GM23338 (cell line): ENCODE data around the gene FTO. TPM values are rescaled to one million over a fixed set of nuclear protein-coding genes. Genes with fewer than 3 reads are reported as not detected.

Source experiments
- ATAC-seq: fragments of 200-7000 bp; cut with Tn5 transposase; 3 replicates; pipeline ENCODE4 v1.9.1; 2020
- DNase-seq: peaks from one replicate; pipeline ENCODE4 v3.0.0-alpha.2; 2015; ENCODE audit warnings: low spot score
- H2AFZ ChIP-seq: fragments of 200-600 bp; sonication (generic); 2 replicates; pipeline ENCODE4 v1.8.0; 2016; ENCODE audit warnings: antibody characterized with exemption, mild to moderate bottlenecking, moderate library complexity
- H3F3A ChIP-seq: fragments of 200-600 bp; sonication (generic); replicated peaks from 2 replicates; pipeline ENCODE4 v1.8.0; 2017; ENCODE audit warnings: antibody characterized with exemption, mixed run types, low read depth
- H3K27ac ChIP-seq: fragments of 200-600 bp; sonication (generic); 2 replicates; pipeline ENCODE4 v1.6.1; 2016; ENCODE audit warnings: low read depth
- H3K27me3 ChIP-seq: fragments of 200-600 bp; sonication (generic); 2 replicates; pipeline ENCODE4 v1.8.0; 2016; ENCODE audit warnings: mild to moderate bottlenecking, mixed run types, moderate library complexity; ENCODE audit not compliant: insufficient read depth
- H3K36me3 ChIP-seq: fragments of 200-600 bp; sonication (generic); 2 replicates; pipeline ENCODE4 v1.8.0; 2016; ENCODE audit warnings: mild to moderate bottlenecking; ENCODE audit not compliant: insufficient read depth
- H3K4me1 ChIP-seq: fragments of 200-600 bp; sonication (generic); 2 replicates; pipeline ENCODE4 v1.8.0; 2016; ENCODE audit warnings: mild to moderate bottlenecking, moderate library complexity; ENCODE audit not compliant: insufficient read depth
- H3K4me2 ChIP-seq: fragments of 200-600 bp; sonication (generic); 2 replicates; pipeline ENCODE4 v1.7.1; 2017; ENCODE audit warnings: mixed run types
- H3K4me3 ChIP-seq: fragments of 200-600 bp; sonication (generic); 2 replicates; pipeline ENCODE4 v1.6.1; 2016; ENCODE audit warnings: mixed run types
- H3K79me2 ChIP-seq: fragments of 200-600 bp; sonication (generic); replicated peaks from 2 replicates; pipeline ENCODE4 v1.8.0; 2017; ENCODE audit warnings: mild to moderate bottlenecking; ENCODE audit not compliant: insufficient read depth
- H3K9me2 ChIP-seq: fragments of 200-600 bp; sonication (generic); 2 replicates; pipeline ENCODE4 v1.8.0; 2017; ENCODE audit not compliant: insufficient read depth
- H4K20me1 ChIP-seq: fragments of 200-600 bp; sonication (generic); replicated peaks from 2 replicates; pipeline ENCODE4 v1.8.0; 2017; ENCODE audit warnings: mild to moderate bottlenecking; ENCODE audit not compliant: insufficient read depth
- H3K27ac Mint-ChIP-seq: 2 replicates; pipeline ENCODE4 v1.8.0; 2020; ENCODE audit warnings: inconsistent platforms, mild to moderate bottlenecking, moderate library complexity, mixed read lengths
- H3K27me3 Mint-ChIP-seq: 3 replicates; pipeline ENCODE4 v1.8.0; 2022; ENCODE audit warnings: low read depth, mild to moderate bottlenecking, moderate library complexity, mixed read lengths, inconsistent platforms; ENCODE audit not compliant: insufficient read depth, poor library complexity
- H3K36me3 Mint-ChIP-seq: 3 replicates; pipeline ENCODE4 v1.8.0; 2021; ENCODE audit warnings: low read depth, mild to moderate bottlenecking, inconsistent platforms, moderate library complexity, mixed read lengths
- H3K4me1 Mint-ChIP-seq: 3 replicates; pipeline ENCODE4 v1.8.0; 2020; ENCODE audit warnings: mild to moderate bottlenecking, inconsistent platforms, mixed read lengths
- H3K4me3 Mint-ChIP-seq: 3 replicates; pipeline ENCODE4 v1.8.0; 2021; ENCODE audit warnings: moderate library complexity, mild to moderate bottlenecking, inconsistent platforms, mixed read lengths
- H3K9me3 Mint-ChIP-seq: 3 replicates; pipeline ENCODE4 v1.8.0; 2020; ENCODE audit warnings: moderate library complexity, mild to moderate bottlenecking, inconsistent platforms, mixed read lengths
- CREB1 ChIP-seq: fragments of 250-450 bp; sonication (Bioruptor Pico); IDR thresholded peaks from 2 replicates; pipeline ENCODE4 v1.5.0; 2020; ENCODE audit warnings: low read depth, mild to moderate bottlenecking, moderate library complexity
- EZH2phosphoT487 ChIP-seq: fragments of 200-600 bp; sonication (generic); IDR thresholded peaks from one replicate; pipeline ENCODE4 v1.8.1; 2018; ENCODE audit warnings: antibody characterized with exemption; ENCODE audit not compliant: unreplicated experiment
- JUNB ChIP-seq: IDR thresholded peaks from one replicate; pipeline ENCODE4 v1.6.1; 2016; ENCODE audit warnings: antibody characterized with exemption; ENCODE audit not compliant: unreplicated experiment
- NANOG ChIP-seq: IDR thresholded peaks from 2 replicates; pipeline ENCODE4 v1.6.1; 2016; ENCODE audit warnings: antibody characterized with exemption, borderline replicate concordance
- POLR2AphosphoS5 ChIP-seq: IDR thresholded peaks from 2 replicates; pipeline ENCODE4 v1.6.1; 2016; ENCODE audit warnings: antibody characterized with exemption, low read depth
- STAT1 ChIP-seq: IDR thresholded peaks from one replicate; pipeline ENCODE4 v1.6.1; 2016; ENCODE audit warnings: antibody characterized with exemption; ENCODE audit not compliant: unreplicated experiment
- ZNF331 ChIP-seq: fragments of 250-450 bp; sonication (Bioruptor Pico); IDR thresholded peaks from 2 replicates; pipeline ENCODE4 v1.5.0; 2020; ENCODE audit warnings: low read depth, mild to moderate bottlenecking, moderate library complexity
- polyA plus RNA-seq: library from polyadenylated mRNA; unstranded; fragments of >200 nt; fragmentation: Nextera tagmentation; extraction: Ambion mirVana; gene quantifications from 2 replicates; pipeline ENCODE4 v1.2.1, GENCODE V29; 2016
- total RNA-seq: library from RNA; depleted of rRNA; stranded (reverse); fragments of >200 nt; shearing (Covaris generic); gene quantifications from 2 replicates; pipeline ENCODE4 v1.2.3, GENCODE V29; 2014
- TF ChIP-seq, protein P1 (sequence below): fragments of 250-450 bp; sonication (Bioruptor Pico); IDR thresholded peaks from 2 replicates; pipeline ENCODE4 v1.5.0; 2020; ENCODE audit warnings: mild to moderate bottlenecking, moderate library complexity
- TF ChIP-seq, protein P2 (sequence below), 2 experiments: fragments of 200-600 bp in 1 of 2; sonication (generic) in 1 of 2; conservative IDR thresholded peaks; 2 replicates each; pipeline versions ENCODE4 v1.5.1 to v1.6.1; 2016 to 2017; ENCODE audit warnings: antibody characterized with exemption in 2 of 2, low read depth in 2 of 2, mild to moderate bottlenecking in 2 of 2, moderate library complexity in 1 of 2
- TF ChIP-seq, protein P3 (sequence below): IDR thresholded peaks from 2 replicates; pipeline ENCODE4 v1.6.1; 2016; ENCODE audit warnings: antibody characterized with exemption

FTO gene
- total and polyA plus RNA-seq, 2 experiments from 2014 or later: 17.7 to 69.6 TPM

DNA sequence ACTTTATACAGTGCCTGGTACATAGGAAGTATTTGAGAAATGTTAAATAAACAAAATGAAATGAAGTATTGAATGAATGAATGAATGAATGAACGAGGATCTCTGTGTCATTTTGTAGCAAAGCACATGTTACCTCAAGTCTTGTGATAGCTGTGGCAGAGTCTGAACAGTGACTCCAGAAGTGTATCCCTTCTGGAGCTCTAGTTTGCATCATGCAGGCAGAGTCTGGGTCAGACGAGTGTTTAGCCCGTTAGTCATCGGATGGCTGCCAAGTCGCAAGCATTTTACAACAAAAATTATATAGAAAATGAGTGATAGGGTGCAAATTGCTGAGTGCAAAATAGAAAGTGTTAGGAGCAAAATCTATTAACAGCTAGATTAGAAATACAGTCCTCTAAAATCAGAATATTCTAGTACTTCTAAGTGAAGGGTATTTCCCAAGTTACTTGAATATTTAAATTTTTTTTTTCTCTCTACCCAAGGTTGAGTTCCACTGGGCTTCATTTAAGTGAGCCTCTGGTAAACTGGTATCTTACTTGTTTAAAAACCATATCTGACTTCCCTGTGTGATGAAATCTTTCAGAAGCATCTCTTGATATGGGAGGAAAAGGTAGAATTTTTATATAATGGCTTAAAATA is 113.3 kb downstream of the FTO start (continued):
- TF ChIP-seq, protein P1, sequence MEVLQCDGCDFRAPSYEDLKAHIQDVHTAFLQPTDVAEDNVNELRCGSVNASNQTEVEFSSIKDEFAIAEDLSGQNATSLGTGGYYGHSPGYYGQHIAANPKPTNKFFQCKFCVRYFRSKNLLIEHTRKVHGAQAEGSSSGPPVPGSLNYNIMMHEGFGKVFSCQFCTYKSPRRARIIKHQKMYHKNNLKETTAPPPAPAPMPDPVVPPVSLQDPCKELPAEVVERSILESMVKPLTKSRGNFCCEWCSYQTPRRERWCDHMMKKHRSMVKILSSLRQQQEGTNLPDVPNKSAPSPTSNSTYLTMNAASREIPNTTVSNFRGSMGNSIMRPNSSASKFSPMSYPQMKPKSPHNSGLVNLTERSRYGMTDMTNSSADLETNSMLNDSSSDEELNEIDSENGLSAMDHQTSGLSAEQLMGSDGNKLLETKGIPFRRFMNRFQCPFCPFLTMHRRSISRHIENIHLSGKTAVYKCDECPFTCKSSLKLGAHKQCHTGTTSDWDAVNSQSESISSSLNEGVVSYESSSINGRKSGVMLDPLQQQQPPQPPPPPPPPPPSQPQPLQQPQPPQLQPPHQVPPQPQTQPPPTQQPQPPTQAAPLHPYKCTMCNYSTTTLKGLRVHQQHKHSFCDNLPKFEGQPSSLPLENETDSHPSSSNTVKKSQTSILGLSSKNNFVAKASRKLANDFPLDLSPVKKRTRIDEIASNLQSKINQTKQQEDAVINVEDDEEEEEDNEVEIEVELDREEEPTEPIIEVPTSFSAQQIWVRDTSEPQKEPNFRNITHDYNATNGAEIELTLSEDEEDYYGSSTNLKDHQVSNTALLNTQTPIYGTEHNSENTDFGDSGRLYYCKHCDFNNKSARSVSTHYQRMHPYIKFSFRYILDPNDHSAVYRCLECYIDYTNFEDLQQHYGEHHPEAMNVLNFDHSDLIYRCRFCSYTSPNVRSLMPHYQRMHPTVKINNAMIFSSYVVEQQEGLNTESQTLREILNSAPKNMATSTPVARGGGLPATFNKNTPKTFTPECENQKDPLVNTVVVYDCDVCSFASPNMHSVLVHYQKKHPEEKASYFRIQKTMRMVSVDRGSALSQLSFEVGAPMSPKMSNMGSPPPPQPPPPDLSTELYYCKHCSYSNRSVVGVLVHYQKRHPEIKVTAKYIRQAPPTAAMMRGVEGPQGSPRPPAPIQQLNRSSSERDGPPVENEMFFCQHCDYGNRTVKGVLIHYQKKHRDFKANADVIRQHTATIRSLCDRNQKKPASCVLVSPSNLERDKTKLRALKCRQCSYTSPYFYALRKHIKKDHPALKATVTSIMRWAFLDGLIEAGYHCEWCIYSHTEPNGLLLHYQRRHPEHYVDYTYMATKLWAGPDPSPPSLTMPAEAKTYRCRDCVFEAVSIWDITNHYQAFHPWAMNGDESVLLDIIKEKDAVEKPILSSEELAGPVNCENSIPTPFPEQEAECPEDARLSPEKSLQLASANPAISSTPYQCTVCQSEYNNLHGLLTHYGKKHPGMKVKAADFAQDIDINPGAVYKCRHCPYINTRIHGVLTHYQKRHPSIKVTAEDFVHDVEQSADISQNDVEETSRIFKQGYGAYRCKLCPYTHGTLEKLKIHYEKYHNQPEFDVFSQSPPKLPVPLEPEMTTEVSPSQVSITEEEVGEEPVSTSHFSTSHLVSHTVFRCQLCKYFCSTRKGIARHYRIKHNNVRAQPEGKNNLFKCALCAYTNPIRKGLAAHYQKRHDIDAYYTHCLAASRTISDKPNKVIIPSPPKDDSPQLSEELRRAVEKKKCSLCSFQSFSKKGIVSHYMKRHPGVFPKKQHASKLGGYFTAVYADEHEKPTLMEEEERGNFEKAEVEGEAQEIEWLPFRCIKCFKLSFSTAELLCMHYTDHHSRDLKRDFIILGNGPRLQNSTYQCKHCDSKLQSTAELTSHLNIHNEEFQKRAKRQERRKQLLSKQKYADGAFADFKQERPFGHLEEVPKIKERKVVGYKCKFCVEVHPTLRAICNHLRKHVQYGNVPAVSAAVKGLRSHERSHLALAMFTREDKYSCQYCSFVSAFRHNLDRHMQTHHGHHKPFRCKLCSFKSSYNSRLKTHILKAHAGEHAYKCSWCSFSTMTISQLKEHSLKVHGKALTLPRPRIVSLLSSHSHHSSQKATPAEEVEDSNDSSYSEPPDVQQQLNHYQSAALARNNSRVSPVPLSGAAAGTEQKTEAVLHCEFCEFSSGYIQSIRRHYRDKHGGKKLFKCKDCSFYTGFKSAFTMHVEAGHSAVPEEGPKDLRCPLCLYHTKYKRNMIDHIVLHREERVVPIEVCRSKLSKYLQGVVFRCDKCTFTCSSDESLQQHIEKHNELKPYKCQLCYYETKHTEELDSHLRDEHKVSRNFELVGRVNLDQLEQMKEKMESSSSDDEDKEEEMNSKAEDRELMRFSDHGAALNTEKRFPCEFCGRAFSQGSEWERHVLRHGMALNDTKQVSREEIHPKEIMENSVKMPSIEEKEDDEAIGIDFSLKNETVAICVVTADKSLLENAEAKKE (CRISPR knock-in tag): no peak
- TF ChIP-seq POLR2AphosphoS5: no peak

DNA sequence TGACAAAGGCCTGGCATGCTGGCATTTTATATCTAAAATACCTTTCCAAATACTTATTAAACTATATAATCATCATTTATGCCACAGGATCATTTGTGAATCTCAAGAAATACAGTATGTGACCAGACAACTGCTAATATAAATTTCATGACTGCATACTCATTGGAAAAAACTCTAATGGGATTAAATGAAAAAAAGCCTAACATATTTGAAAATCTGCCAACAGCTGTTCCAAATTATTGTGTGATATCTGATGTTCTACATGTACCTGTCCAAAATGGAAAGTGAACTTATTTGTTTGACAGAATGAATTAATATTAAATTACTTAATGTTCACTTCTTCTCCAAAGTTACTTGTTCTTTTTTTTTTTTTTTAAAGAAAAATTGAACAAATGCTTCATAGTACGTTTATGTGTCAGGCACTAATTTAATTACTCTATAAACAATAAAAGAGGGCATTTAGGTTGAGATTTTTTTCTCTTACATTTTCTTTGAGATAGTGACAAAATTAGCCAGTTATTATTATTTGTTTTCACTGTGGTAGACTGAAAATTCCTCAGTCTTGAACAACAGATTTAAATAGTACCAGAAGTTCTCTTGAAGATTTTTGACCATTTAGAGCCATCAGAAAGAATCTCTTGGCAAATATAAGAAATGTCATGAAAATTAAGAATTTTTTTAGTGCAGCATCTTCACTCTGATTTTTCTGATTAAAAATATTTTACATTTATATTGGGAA is 114.0 kb downstream of the FTO start:
- Mint-ChIP-seq H3K9me3 (no peaks in the 10 kb centered on the region), H3K4me3 (no peak overlapping the region), H3K27me3 (peaks cover 1% of the 10 kb centered on the region), H3K27ac (no peak overlapping the region), H3K36me3 (peaks cover 4% of the 10 kb centered on the region; the same call in 1 of the 3 replicates), H3K4me1 (no peaks in the 10 kb centered on the region; the same call in 2 of the 3 replicates)
- no peaks in the 10 kb centered on the region for H4K20me1 ChIP-seq
- H3K4me2 ChIP-seq: no peak overlapping the region
- no peak overlapping the region for H2AFZ ChIP-seq
- H3K9me2 ChIP-seq: no peaks in the 10 kb centered on the region
- H3K27me3 ChIP-seq: no peaks in the 10 kb centered on the region
- H3K4me3 ChIP-seq: no peak overlapping the region
- no peak for ATAC-seq
- H3K79me2 ChIP-seq: no peaks in the 10 kb centered on the region
- no peaks in the 10 kb centered on the region for H3K36me3 ChIP-seq
- H3K27ac ChIP-seq: no peak overlapping the region
- no peaks in the 10 kb centered on the region for H3F3A ChIP-seq
- H3K4me1 ChIP-seq: no peaks in the 10 kb centered on the region
- no peak for DNase-seq
- TF ChIP-seq STAT1 (no peak), CREB1 (CRISPR knock-in tag) (no peak), NANOG (no peak), ZNF331 (no peak), POLR2AphosphoS5 (no peak), EZH2phosphoT487 (no peak), JUNB (no peak)
- TF ChIP-seq, protein P2, sequence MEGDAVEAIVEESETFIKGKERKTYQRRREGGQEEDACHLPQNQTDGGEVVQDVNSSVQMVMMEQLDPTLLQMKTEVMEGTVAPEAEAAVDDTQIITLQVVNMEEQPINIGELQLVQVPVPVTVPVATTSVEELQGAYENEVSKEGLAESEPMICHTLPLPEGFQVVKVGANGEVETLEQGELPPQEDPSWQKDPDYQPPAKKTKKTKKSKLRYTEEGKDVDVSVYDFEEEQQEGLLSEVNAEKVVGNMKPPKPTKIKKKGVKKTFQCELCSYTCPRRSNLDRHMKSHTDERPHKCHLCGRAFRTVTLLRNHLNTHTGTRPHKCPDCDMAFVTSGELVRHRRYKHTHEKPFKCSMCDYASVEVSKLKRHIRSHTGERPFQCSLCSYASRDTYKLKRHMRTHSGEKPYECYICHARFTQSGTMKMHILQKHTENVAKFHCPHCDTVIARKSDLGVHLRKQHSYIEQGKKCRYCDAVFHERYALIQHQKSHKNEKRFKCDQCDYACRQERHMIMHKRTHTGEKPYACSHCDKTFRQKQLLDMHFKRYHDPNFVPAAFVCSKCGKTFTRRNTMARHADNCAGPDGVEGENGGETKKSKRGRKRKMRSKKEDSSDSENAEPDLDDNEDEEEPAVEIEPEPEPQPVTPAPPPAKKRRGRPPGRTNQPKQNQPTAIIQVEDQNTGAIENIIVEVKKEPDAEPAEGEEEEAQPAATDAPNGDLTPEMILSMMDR (conservative IDR thresholded peaks at IDR 0.05; ENCODE audit: low read depth in 2 of 2): no peak
- TF ChIP-seq, protein P3, sequence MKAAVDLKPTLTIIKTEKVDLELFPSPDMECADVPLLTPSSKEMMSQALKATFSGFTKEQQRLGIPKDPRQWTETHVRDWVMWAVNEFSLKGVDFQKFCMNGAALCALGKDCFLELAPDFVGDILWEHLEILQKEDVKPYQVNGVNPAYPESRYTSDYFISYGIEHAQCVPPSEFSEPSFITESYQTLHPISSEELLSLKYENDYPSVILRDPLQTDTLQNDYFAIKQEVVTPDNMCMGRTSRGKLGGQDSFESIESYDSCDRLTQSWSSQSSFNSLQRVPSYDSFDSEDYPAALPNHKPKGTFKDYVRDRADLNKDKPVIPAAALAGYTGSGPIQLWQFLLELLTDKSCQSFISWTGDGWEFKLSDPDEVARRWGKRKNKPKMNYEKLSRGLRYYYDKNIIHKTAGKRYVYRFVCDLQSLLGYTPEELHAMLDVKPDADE: no peak
